ENCODE measurements around the gene OR1N2.
A peak's percentile ranks its signal among the peaks of the same experiment; 100 is the strongest.
"Not testable (repeated sequence)": the region's sequence is repeated elsewhere in the genome, so short reads cannot be mapped to it uniquely, and the experiment has no call there.

Gene OR1N2

DNA sequence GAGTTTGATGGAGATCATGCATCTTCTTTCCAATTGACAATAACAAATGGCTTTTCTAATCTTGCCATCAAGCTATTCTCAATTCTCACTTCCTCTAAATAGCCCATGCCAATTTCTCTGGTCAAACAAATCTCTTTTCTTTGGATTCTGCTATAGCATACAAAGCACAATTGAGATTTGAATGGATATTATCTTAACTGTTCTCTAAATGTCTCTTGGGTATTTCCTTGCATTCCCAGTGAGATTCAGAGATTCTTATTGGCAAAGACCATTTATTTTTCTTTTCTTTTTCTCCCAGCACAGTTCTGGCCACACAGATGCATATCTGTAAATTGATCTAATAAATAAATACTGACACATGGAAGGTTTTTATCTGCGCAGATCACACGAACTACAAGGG lies at the start of gene OR1N2:
Gene OR1N2, plus strand, starts transcription at position 301 of the 400 bp plus-strand sequence. CDS start 100 bp downstream, outside the sequence.
- DNase-seq (ENCODE audit: low read depth in 2 of 2) = no peak

GRCh38 chr9:122506964-122507363 lies 45.9 kb upstream of the OR1N2 start:
- no peak for DNase-seq (ENCODE audit: low read depth in 2 of 2)

DNA sequence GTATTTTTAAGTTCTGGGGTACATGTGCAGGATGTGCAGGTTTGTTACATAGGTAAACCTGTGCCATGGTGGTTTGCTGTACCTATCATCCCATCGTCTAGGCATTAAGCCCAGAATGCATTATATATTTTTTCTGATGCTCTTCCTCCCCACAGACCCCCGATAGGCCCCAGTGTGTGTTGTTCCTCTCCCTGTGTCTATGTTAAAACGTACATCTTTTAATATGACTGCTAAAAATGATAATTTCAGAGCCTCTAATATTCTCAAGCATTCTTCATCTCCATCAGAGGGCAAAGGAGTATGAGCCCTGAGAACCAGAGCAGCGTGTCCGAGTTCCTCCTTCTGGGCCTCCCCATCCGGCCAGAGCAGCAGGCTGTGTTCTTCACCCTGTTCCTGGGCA lies 42.4 kb upstream of the OR1N2 start, which contains the start of gene OR1J2:
Gene OR1J2, plus strand, starts transcription at position 301 of the 400 bp plus-strand sequence. Its CDS starts 0 bp downstream, at position 301.
- DNase-seq (ENCODE audit: low read depth in 2 of 2) = no peak

DNA sequence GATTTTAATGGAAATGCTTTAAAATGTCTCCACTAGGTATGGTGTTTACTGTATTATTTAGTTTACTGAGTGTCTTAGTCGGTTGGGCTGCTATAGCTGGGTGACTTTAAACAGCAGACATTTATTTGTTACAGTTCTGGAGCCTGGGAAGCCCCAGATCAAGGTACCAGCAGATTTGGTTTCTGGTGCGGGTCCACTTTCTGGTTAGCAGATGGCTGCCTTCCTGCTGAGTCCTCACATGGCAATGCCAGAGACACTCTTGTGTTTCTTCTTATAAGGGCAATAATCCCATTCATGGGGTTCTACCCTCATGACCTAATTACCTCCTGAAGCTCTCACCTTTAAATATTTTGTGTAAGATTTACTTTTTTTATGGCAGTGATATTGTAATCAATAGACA lies 34.7 kb upstream of the OR1N2 start:
- DNase-seq (ENCODE audit: low read depth in 2 of 2) = no peak

- DNase-seq (ENCODE audit: low read depth in 2 of 2) = no peak
Measured at GRCh38 chr9:122518841-122519240, 34.1 kb upstream of the OR1N2 start, which contains the start of gene OR1J4. TSS of gene OR1J4 (plus strand) at chr9:122519141. CDS start at chr9:122519141, 0 bp downstream.

- no peak for DNase-seq (ENCODE audit: low read depth in 2 of 2)
Measured at GRCh38 chr9:122519376-122519775, 33.5 kb upstream of the OR1N2 start.

DNA sequence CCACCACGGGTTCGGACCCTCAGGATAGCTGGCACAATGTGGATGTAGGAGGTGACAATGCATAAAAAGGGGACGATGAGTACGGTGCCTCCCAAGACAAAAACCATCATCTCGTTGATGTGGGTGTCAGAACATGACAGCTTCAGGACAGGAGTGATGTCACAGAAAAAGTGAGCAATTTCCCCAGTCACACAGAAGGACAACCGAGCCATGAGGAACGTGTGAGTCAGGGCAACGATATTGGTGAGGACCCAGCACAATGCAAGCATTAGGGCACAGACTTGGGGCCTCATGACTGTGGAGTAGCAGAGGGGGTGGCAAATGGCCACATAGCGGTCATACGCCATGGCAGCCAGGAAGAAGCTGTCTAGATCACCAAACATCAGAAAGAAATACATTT lies 26.3 kb upstream of the OR1N2 start:
- DNase-seq (ENCODE audit: low read depth in 2 of 2) = peak; percentile 4 to 10

GRCh38 chr9:122527193-122527592 lies 25.7 kb upstream of the OR1N2 start, which contains the start of gene OR1N1:
TSS of gene OR1N1 (minus strand) at chr9:122527293. CDS start at chr9:122527293, 0 bp downstream.
- DNase-seq (ENCODE audit: low read depth in 2 of 2) = no peak

DNA sequence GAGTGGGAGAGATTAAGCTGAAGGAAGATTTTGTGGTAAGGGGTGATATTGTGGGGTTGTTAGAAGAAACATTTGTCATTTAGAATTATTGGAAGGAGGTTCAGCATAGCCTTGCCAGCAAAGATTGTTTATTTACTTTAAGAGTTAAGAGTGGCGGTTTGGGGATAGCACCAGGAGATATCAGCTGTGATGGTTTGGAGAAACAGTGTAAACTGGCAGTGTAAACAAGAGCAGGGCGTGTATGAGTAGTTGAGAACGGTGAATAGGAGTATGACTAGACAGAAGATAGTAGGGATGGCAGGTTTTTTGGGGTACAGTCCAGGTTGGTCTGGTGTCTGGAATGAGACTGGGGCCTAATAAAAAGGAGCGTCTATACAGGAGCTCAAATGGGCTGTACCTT lies 21.8 kb upstream of the OR1N2 start:
- DNase-seq (ENCODE audit: low read depth in 2 of 2) = not testable (repeated sequence)

DNA sequence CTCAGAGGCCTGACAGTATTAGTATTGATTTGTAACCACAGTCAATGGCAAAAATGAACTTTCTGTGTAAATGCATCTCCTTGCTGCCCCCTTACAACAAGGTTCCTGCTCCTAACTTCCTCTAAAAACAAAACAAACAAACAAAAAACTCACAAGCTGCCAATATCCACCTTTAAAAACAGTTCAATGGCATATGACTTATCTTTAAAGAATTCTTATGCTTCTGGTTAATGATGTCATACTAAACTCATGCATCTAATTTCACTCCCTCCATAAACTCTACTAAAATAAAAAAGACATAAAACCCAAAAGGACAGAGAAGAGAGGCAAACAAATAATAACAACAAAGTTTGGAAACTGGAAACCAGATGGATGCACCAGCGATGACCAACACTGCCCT lies 16.8 kb upstream of the OR1N2 start:
- DNase-seq (ENCODE audit: low read depth in 2 of 2) = no peak

- DNase-seq (ENCODE audit: low read depth in 2 of 2) = not testable (repeated sequence)
Measured at GRCh38 chr9:122537066-122537465, 15.8 kb upstream of the OR1N2 start.

DNA sequence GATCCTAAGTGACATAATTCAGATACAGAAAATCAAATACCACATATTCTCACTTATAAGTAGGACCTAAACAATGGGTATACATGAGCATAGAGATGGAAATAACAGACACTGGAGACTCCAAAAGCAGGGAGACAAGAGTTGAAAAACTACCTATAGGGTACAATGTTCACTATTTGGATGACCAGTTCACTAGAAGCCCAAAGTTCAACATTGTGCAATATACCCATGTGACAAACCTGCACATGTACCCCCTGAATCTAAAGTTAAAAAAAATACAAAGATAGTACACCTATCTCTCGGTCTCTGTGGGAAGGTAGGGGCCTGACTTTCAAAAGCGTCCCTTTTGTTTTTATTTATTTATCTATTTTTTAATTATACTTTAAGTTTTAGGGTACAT lies 14.2 kb upstream of the OR1N2 start:
- DNase-seq (ENCODE audit: low read depth in 2 of 2) = no peak

DNA sequence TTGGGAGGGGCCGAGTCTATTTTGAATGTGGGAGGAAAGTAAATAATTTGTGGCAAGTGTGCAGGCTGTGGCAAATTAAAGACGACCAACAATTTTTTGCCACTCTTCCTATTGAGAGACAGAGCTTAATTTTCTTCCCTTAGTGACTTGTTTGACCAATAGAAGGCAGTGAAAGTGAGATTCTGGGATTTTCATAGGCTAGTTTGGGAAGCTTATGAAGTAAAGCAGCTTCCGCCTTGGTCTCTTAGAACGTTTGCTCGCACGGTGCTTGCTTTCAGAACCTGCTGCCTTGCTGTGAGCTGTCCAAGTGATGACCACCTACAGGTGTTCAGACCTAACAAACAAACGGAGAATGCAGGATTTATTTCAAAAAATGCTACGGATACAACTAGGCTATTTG lies 6.7 kb upstream of the OR1N2 start:
- no peak for DNase-seq (ENCODE audit: low read depth in 2 of 2)

DNA sequence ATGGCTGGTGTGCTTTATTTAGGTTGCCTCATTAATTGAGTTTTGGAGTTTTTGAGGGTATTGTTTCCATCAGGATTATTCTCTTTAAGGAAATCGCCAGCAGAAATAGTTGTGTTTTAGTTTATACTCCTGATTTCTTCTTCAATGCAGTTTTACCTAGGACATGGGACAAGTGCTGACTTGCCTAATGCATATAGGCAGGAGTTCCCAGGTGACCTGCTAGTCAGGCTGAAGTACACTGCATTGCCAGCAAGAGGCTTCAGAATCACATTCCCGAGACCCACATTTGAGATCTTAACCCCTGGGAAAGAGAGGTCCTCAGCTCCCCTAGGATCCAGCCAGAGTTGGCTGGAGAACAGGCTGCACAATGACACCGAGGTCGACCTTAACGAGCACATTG lies 1.5 kb upstream of the OR1N2 start:
- no peak for DNase-seq (ENCODE audit: low read depth in 2 of 2)

- no peak for DNase-seq (ENCODE audit: low read depth in 2 of 2)
Measured at GRCh38 chr9:122561446-122561845, 8.5 kb downstream of the OR1N2 start.

DNA sequence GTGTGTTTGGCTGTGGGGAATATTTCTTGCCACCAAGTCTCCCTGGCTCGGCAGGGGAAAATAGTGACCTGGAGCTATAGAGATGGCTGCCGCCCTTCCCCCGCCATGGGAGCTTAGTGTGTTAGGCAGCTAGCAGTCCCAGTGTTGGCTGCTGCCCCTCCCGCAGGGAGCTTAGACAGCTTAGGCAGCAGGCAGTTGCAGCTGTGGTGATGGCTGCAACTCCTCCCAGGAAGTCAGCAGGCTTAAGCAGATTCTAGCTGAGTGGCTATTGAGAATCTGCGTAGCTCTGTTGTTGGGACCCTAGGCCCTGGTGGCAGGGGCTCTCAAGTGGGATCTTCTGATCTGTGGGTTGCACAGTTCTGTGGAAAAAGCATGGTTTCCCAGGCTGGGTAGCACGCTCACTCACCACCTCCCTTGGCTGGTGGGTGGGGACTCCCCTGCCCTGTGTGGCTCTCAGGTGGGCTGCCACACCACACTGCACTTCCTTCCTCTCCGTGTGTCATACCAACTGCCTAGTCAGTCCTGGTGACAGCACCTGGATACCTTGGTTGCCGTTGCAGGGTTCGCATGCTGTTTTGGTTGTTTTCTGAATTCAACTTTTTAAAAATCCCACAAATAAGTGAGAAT lies 9.3 kb downstream of the OR1N2 start:
- no peak for DNase-seq (ENCODE audit: low read depth in 2 of 2)

DNA sequence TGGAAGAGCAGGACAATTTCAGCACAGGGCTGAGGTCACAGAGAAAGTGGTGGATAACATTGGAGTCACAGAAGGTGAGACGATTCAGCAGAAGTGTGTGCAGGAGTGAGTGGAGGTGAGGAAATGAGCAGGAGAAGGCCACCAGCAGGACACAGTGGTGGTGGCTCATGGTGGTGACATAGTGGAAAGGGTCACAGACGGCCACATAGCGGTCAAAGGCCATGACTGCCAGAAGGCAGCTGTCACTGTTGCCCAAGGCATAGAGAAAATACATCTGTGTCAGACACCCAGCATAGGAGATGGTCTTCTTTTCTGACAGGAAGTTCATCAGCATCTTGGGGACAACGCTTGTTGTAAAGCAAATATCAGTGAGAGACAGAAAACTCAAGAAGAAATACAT lies 15.0 kb downstream of the OR1N2 start:
- DNase-seq (ENCODE audit: low read depth in 2 of 2) = no peak

- DNase-seq (ENCODE audit: low read depth in 2 of 2) = no peak
Measured at GRCh38 chr9:122572456-122572855, 19.5 kb downstream of the OR1N2 start.

- DNase-seq (ENCODE audit: low read depth in 2 of 2) = no peak
Measured at GRCh38 chr9:122579874-122580273, 27.0 kb downstream of the OR1N2 start.

GRCh38 chr9:122580360-122580759 lies 27.4 kb downstream of the OR1N2 start:
- no peak for DNase-seq (ENCODE audit: low read depth in 2 of 2)

DNA sequence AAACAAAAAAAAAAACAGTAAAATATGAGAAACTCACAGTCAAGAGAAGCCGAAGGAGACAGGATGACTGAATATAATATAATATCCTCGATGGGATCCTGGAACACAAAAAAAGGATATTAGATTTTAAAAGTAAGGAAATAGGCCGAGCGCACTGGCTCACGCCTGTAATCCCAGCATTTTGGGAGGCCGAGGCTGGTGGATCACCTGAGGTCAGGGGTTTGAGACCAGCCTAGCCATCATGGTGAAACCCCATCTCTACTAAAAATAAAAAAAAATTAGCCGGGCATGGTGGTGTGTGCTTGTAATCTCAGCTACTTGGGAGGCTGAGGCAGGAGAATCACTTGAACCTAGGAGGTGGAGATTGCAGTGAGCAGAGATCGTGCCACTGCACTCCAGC lies 30.4 kb downstream of the OR1N2 start, which contains the start of gene OR1L8:
Gene OR1L8, minus strand, starts transcription at position 101 of the 400 bp plus-strand sequence. CDS start 14,907 bp downstream, outside the sequence.
- DNase-seq (ENCODE audit: low read depth in 2 of 2) = not testable (repeated sequence)

All from stimulated activated CD4-positive, alpha-beta T cell treated with anti-CD3 and anti-CD28 coated beads, Interleukin-15, amount 100 ng/mL, for 48 hours (primary cell).